ENCODE data around the gene IGF1R. TPM values are rescaled to one million over a fixed set of nuclear protein-coding genes. Genes with fewer than 3 reads are reported as not detected.

IGF1R gene
- total RNA-seq, 1 experiment from 2014 or later: 3.8 TPM

- intact Hi-C loops (cut with micrococcal nuclease): no loop called here
- H2AFZ ChIP-seq (ENCODE audit: low read length): no peak overlapping the region
- ATAC-seq (no peak), DNase-seq (no peak)
- ChIA-PET POLR2A (ENCODE audit: unreplicated experiment) (interaction anchor here (0.6 kb wide), 1 partner anchor 93 kb away, joined by 3 read pairs; no protein-coding TSS in a partner anchor), CTCF (no interaction called here)
- no peak for TF ChIP-seq CTCF (conservative IDR thresholded peaks at IDR 0.05; ENCODE audit: low read depth, low read length)
- no peak for TF ChIP-seq EZH2 (IDR thresholded peaks at IDR 0.05; ENCODE audit: low read length, unreplicated experiment)
- no peak for TF ChIP-seq EZH2phosphoT487 (IDR thresholded peaks at IDR 0.05; ENCODE audit: borderline replicate concordance, low read length)
- no peak overlapping the region for H3K4me2 ChIP-seq (ENCODE audit: low read length)
- no peaks in the 10 kb centered on the region for H3K9me3 ChIP-seq (ENCODE audit: low read length)
- H3K27me3 ChIP-seq (ENCODE audit: low read length): no peaks in the 10 kb centered on the region
- no TSS peak for BruUV-seq (replicated peaks)
- no peaks in the 10 kb centered on the region for H3K9me2 ChIP-seq (replicated peaks; ENCODE audit: low read length)
- H3K4me3 ChIP-seq (ENCODE audit: low read length): no peak overlapping the region
- H3K27ac ChIP-seq (ENCODE audit: low read length): no peak overlapping the region
- no peak overlapping the region for H3K9ac ChIP-seq (ENCODE audit: low read length)
- no peaks in the 10 kb centered on the region for H3K36me3 ChIP-seq (ENCODE audit: low read depth, low read length)
- no peaks in the 10 kb centered on the region for H4K20me1 ChIP-seq (ENCODE audit: low read length)
- no peaks in the 10 kb centered on the region for H3K79me2 ChIP-seq (ENCODE audit: low read length)
- no peaks in the 10 kb centered on the region for H3F3A ChIP-seq (ENCODE audit: low read length, unreplicated experiment)
- H3K4me1 ChIP-seq (ENCODE audit: insufficient read depth, low read length): peaks cover 11% of the 10 kb centered on the region
Observed at GRCh38 chr15:98671060-98672008, 23.0 kb downstream of the IGF1R start.

- POLR2A ChIA-PET (ENCODE audit: unreplicated experiment): interaction anchor here (0.6 kb wide), 1 partner anchor 105 kb away, joined by 5 read pairs; no protein-coding TSS in a partner anchor
- no peak overlapping the region for H3K9ac ChIP-seq (ENCODE audit: low read length)
- TF ChIP-seq EZH2phosphoT487 (IDR thresholded peaks at IDR 0.05; ENCODE audit: borderline replicate concordance, low read length) (no peak), EZH2 (IDR thresholded peaks at IDR 0.05; ENCODE audit: low read length, unreplicated experiment) (no peak), CTCF (conservative IDR thresholded peaks at IDR 0.05; ENCODE audit: low read depth, low read length) (no peak)
- no peaks in the 10 kb centered on the region for H3K36me3 ChIP-seq (ENCODE audit: low read depth, low read length)
- no TSS peak for BruUV-seq (replicated peaks)
- CTCF ChIA-PET: no interaction called here
- H3F3A ChIP-seq (ENCODE audit: low read length, unreplicated experiment): no peaks in the 10 kb centered on the region
- intact Hi-C loops (cut with micrococcal nuclease): no loop called here
- no peak overlapping the region for H3K4me2 ChIP-seq (ENCODE audit: low read length)
- DNase-seq (no peak), ATAC-seq (no peak)
- H2AFZ ChIP-seq (ENCODE audit: low read length): no peak overlapping the region
- no peaks in the 10 kb centered on the region for H3K9me3 ChIP-seq (ENCODE audit: low read length)
- no peaks in the 10 kb centered on the region for H3K79me2 ChIP-seq (ENCODE audit: low read length)
- H3K27me3 ChIP-seq (ENCODE audit: low read length): no peaks in the 10 kb centered on the region
- no peak overlapping the region for H3K4me3 ChIP-seq (ENCODE audit: low read length)
- H4K20me1 ChIP-seq (ENCODE audit: low read length): no peaks in the 10 kb centered on the region
- H3K4me1 ChIP-seq (ENCODE audit: insufficient read depth, low read length): peaks cover 11% of the 10 kb centered on the region
- no peak overlapping the region for H3K27ac ChIP-seq (ENCODE audit: low read length)
- no peaks in the 10 kb centered on the region for H3K9me2 ChIP-seq (replicated peaks; ENCODE audit: low read length)
Observed at GRCh38 chr15:98673133-98673532, 24.8 kb downstream of the IGF1R start.

GRCh38 chr15:98674336-98674735 is 26.0 kb downstream of the IGF1R start:
- TF ChIP-seq CTCF (conservative IDR thresholded peaks at IDR 0.05; ENCODE audit: low read depth, low read length) (no peak), EZH2 (IDR thresholded peaks at IDR 0.05; ENCODE audit: low read length, unreplicated experiment) (no peak), EZH2phosphoT487 (IDR thresholded peaks at IDR 0.05; ENCODE audit: borderline replicate concordance, low read length) (no peak)
- no peak overlapping the region for H3K4me3 ChIP-seq (ENCODE audit: low read length)
- no peak overlapping the region for H3K4me2 ChIP-seq (ENCODE audit: low read length)
- DNase-seq: no peak
- H3K9me2 ChIP-seq (replicated peaks; ENCODE audit: low read length): no peaks in the 10 kb centered on the region
- H3K9me3 ChIP-seq (ENCODE audit: low read length): no peaks in the 10 kb centered on the region
- intact Hi-C loops (cut with micrococcal nuclease): no loop called here
- BruUV-seq (replicated peaks): no TSS peak
- H2AFZ ChIP-seq (ENCODE audit: low read length): no peak overlapping the region
- H4K20me1 ChIP-seq (ENCODE audit: low read length): no peaks in the 10 kb centered on the region
- H3F3A ChIP-seq (ENCODE audit: low read length, unreplicated experiment): no peaks in the 10 kb centered on the region
- no peak for ATAC-seq
- no peaks in the 10 kb centered on the region for H3K79me2 ChIP-seq (ENCODE audit: low read length)
- CTCF ChIA-PET: no interaction called here
- H3K4me1 ChIP-seq (ENCODE audit: insufficient read depth, low read length): peaks cover 2% of the 10 kb centered on the region
- no peak overlapping the region for H3K9ac ChIP-seq (ENCODE audit: low read length)
- POLR2A ChIA-PET (ENCODE audit: unreplicated experiment): no interaction called here
- no peaks in the 10 kb centered on the region for H3K27me3 ChIP-seq (ENCODE audit: low read length)
- H3K27ac ChIP-seq (ENCODE audit: low read length): no peak overlapping the region
- H3K36me3 ChIP-seq (ENCODE audit: low read depth, low read length): no peaks in the 10 kb centered on the region
